CD14-positive monocyte (primary cell): ENCODE data around the gene NTNG1. TPM values are rescaled to one million over a fixed set of nuclear protein-coding genes. Genes with fewer than 3 reads are reported as not detected.

Source experiments
- DNase-seq, 3 donors: peaks; one replicate each; pipeline ENCODE4 v3.0.0-alpha.2; 2011 to 2022
- H2AFZ ChIP-seq: 2 replicates; pipeline ENCODE4 v1.6.0; 2012; ENCODE audit warnings: mild to moderate bottlenecking, low read depth, low read length, inconsistent platforms; ENCODE audit not compliant: insufficient read depth, poor library complexity, severe bottlenecking
- H3K27ac ChIP-seq, 2 donors: 1 replicate in 1 of 2; 2 replicates in 1 of 2; pipeline ENCODE4 v1.5.1; 2012 to 2013; ENCODE audit warnings: low read length in 2 of 2, control low read depth in 1 of 2, inconsistent platforms in 1 of 2, low read depth in 1 of 2, mild to moderate bottlenecking in 1 of 2
- H3K27me3 ChIP-seq, 2 donors: one replicate each; pipeline versions ENCODE4 v1.6.0 to v1.6.1; 2011 to 2013; ENCODE audit warnings: low read length in 2 of 2; ENCODE audit not compliant: control insufficient read depth in 2 of 2, insufficient read depth in 2 of 2
- H3K36me3 ChIP-seq, 2 donors: replicated peaks in 1 of 2; 1 replicate in 1 of 2; 2 replicates in 1 of 2; pipeline versions ENCODE4 v1.5.1 to v1.6.1; 2012 to 2013; ENCODE audit warnings: low read length in 2 of 2, control low read depth in 1 of 2, inconsistent platforms in 1 of 2, mild to moderate bottlenecking in 1 of 2; ENCODE audit not compliant: insufficient read depth in 2 of 2, control insufficient read depth in 1 of 2
- H3K4me1 ChIP-seq, 2 donors: 1 replicate in 1 of 2; 2 replicates in 1 of 2; pipeline versions ENCODE4 v1.5.1 to v1.6.1; 2012 to 2013; ENCODE audit warnings: low read length in 2 of 2, control low read depth in 1 of 2, inconsistent platforms in 1 of 2, mild to moderate bottlenecking in 1 of 2, moderate library complexity in 1 of 2; ENCODE audit not compliant: insufficient read depth in 2 of 2, control insufficient read depth in 1 of 2
- H3K4me2 ChIP-seq: replicated peaks from 2 replicates; pipeline ENCODE3; 2012; ENCODE audit warnings: low read length, moderate library complexity, mild to moderate bottlenecking; ENCODE audit not compliant: poor library complexity, severe bottlenecking; ENCODE audit errors: extremely low read depth
- H3K4me3 ChIP-seq, 3 experiments: fragments of 200-600 bp in 1 of 3; sonication (generic) in 1 of 3; replicated peaks in 1 of 3; 1 replicate in 2 of 3; 2 replicates in 1 of 3; pipeline ENCODE4 v1.5.1; 2011 to 2013; ENCODE audit warnings: low read length in 3 of 3, mild to moderate bottlenecking in 3 of 3, control low read depth in 2 of 3, low read depth in 2 of 3, inconsistent platforms in 1 of 3, moderate library complexity in 1 of 3
- H3K79me2 ChIP-seq: 2 replicates; pipeline ENCODE4 v1.6.0; 2012; ENCODE audit warnings: mild to moderate bottlenecking, control low read depth, inconsistent platforms, low read length, moderate library complexity; ENCODE audit not compliant: insufficient read depth
- H3K9ac ChIP-seq: 2 replicates; pipeline ENCODE4 v1.6.0; 2017; ENCODE audit warnings: low read length, mild to moderate bottlenecking; ENCODE audit not compliant: insufficient read depth, poor library complexity, severe bottlenecking
- H3K9me3 ChIP-seq, 2 donors: replicated peaks in 1 of 2; 1 replicate in 1 of 2; 2 replicates in 1 of 2; pipeline versions ENCODE4 v1.5.1 to v1.6.1; 2012 to 2013; ENCODE audit warnings: low read length in 2 of 2, control low read depth in 1 of 2; ENCODE audit not compliant: control insufficient read depth in 1 of 2, insufficient read depth in 1 of 2
- H4K20me1 ChIP-seq: 2 replicates; pipeline ENCODE4 v1.6.0; 2012; ENCODE audit warnings: mild to moderate bottlenecking, low read length, control low read depth, moderate library complexity; ENCODE audit not compliant: insufficient read depth
- H3K27ac Mint-ChIP-seq, 7 donors: one replicate each; pipeline ENCODE4 v1.8.0; 2020; ENCODE audit warnings: mild to moderate bottlenecking in 7 of 7, mixed read lengths in 7 of 7, moderate library complexity in 6 of 7, inconsistent platforms in 2 of 7
- H3K27me3 Mint-ChIP-seq, 3 donors: one replicate each; pipeline ENCODE4 v1.8.0; 2021 to 2022; ENCODE audit warnings: low read depth in 3 of 3, mild to moderate bottlenecking in 3 of 3, mixed read lengths in 3 of 3, moderate library complexity in 3 of 3, inconsistent platforms in 1 of 3
- H3K36me3 Mint-ChIP-seq, 2 donors: one replicate each; pipeline ENCODE4 v1.8.0; 2020; ENCODE audit warnings: mixed read lengths in 2 of 2, inconsistent platforms in 1 of 2, mild to moderate bottlenecking in 1 of 2
- H3K4me1 Mint-ChIP-seq: one replicate; pipeline ENCODE4 v1.8.0; 2020; ENCODE audit warnings: mild to moderate bottlenecking, mixed read lengths
- H3K4me3 Mint-ChIP-seq, 2 donors: one replicate each; pipeline ENCODE4 v1.8.0; 2020; ENCODE audit warnings: mild to moderate bottlenecking in 2 of 2, mixed read lengths in 2 of 2, moderate library complexity in 1 of 2
- H3K9me3 Mint-ChIP-seq, 7 donors: one replicate each; pipeline ENCODE4 v1.8.0; 2020 to 2022; ENCODE audit warnings: mixed read lengths in 7 of 7, mild to moderate bottlenecking in 6 of 7, moderate library complexity in 6 of 7, inconsistent platforms in 2 of 7
- CTCF ChIP-seq: fragments of 200-600 bp; IDR thresholded peaks from one replicate; pipeline ENCODE4 v1.8.0; 2022; ENCODE audit warnings: antibody characterized with exemption, mild to moderate bottlenecking
- WGBS: methylation state at CpG from one replicate; pipeline ENCODE4 v1.1.5; 2013; ENCODE audit warnings: missing lambda C conversion rate; ENCODE audit not compliant: insufficient coverage; 5-methylcytosine and 5-hydroxymethylcytosine counted together
- intact Hi-C, 2 donors: fragments of 100-400 bp; cut with micrococcal nuclease; formaldehyde crosslinking; loops; one replicate each; pipeline versions ENCODE4 v1.15.0 to v1.15.1; 2023
- polyA plus RNA-seq, 3 donors: library from polyadenylated mRNA; depleted of rRNA in 1 of 3; unstranded in 2 of 3; stranded (reverse) in 1 of 3; fragments of 300-500 nt in 2 of 3; fragments of >200 nt in 1 of 3; fragmentation: Illumina TruSeq in 2 of 3; gene quantifications; 1 replicate in 2 of 3; 2 replicates in 1 of 3; pipeline ENCODE4 v1.2.3, GENCODE V29; 2012 to 2021

Gene NTNG1
- polyA plus RNA-seq, 3 donors: not detected

- H3K4me3 Mint-ChIP-seq: no peak overlapping the region
- no peaks in the 10 kb centered on the region for H3K27me3 ChIP-seq
- peaks cover 0 to 2% (median 0%) of the 10 kb centered on the region in 3 donors for H3K27me3 Mint-ChIP-seq
- no peak overlapping the region for H2AFZ ChIP-seq
- no peaks in the 10 kb centered on the region for H3K9me3 ChIP-seq
- H3K36me3 ChIP-seq: no peaks in the 10 kb centered on the region
- intact Hi-C loops: no loop called here
- no peaks in the 10 kb centered on the region for H3K36me3 Mint-ChIP-seq
- H3K79me2 ChIP-seq: no peaks in the 10 kb centered on the region
- no peaks in the 10 kb centered on the region for H4K20me1 ChIP-seq
- H3K4me3 ChIP-seq: no peak overlapping the region
- no peak overlapping the region for H3K27ac ChIP-seq
- H3K4me1 ChIP-seq: no peaks in the 10 kb centered on the region
- no peak overlapping the region for H3K9ac ChIP-seq
- TF ChIP-seq CTCF: no peak
- 95% methylated on average over 3 of the region's 5 CpGs for WGBS
- no peak overlapping the region for H3K4me2 ChIP-seq
- H3K27ac Mint-ChIP-seq: no peak overlapping the region
- no peak for DNase-seq
- no peaks in the 10 kb centered on the region for H3K4me1 Mint-ChIP-seq
- H3K9me3 Mint-ChIP-seq: peaks cover 0 to 5% (median 0%) of the 10 kb centered on the region in 7 donors
Observed at GRCh38 chr1:107254306-107254705, 113.5 kb downstream of the NTNG1 start.

- no peaks in the 10 kb centered on the region for H3K36me3 Mint-ChIP-seq
- no CpG with 5 or more reads among the region's 3 CpGs for WGBS
- H3K27ac ChIP-seq: no peak overlapping the region
- H3K79me2 ChIP-seq: no peaks in the 10 kb centered on the region
- no peaks in the 10 kb centered on the region for H4K20me1 ChIP-seq
- no peak for DNase-seq
- no peaks in the 10 kb centered on the region for H3K9me3 ChIP-seq
- H3K27ac Mint-ChIP-seq: no peak overlapping the region
- H3K4me1 Mint-ChIP-seq: no peaks in the 10 kb centered on the region
- H3K9me3 Mint-ChIP-seq: peaks cover 0 to 5% (median 0%) of the 10 kb centered on the region in 7 donors
- TF ChIP-seq CTCF: no peak
- no peaks in the 10 kb centered on the region for H3K36me3 ChIP-seq
- no peak overlapping the region for H3K4me3 Mint-ChIP-seq
- no peaks in the 10 kb centered on the region for H3K4me1 ChIP-seq
- H3K27me3 Mint-ChIP-seq: peaks cover 0 to 2% (median 0%) of the 10 kb centered on the region in 3 donors
- intact Hi-C loops: no loop called here
- H3K27me3 ChIP-seq: no peaks in the 10 kb centered on the region
- H3K4me2 ChIP-seq: no peak overlapping the region
- no peak overlapping the region for H2AFZ ChIP-seq
- H3K9ac ChIP-seq: no peak overlapping the region
- H3K4me3 ChIP-seq: no peak overlapping the region
Observed at GRCh38 chr1:107255469-107255868, 114.6 kb downstream of the NTNG1 start.
